Right ventricle myocardium superior (tissue), 1 donor: ENCODE results near the gene SFTPD. TPM values are rescaled to one million over a fixed set of nuclear protein-coding genes. Genes with fewer than 3 reads are reported as not detected.
"Not testable (repeated sequence)": the region's sequence is repeated elsewhere in the genome, so short reads cannot be mapped to it uniquely, and the experiment has no call there.

Source experiments
- ATAC-seq: fragments of 200-7000 bp; cut with Tn5 transposase; one replicate; pipeline ENCODE4 v1.9.1; 2020; ENCODE audit warnings: mild to moderate bottlenecking; ENCODE audit not compliant: poor library complexity
- DNase-seq: peaks from one replicate; pipeline ENCODE4 v3.0.0-alpha.2; 2020
- intact Hi-C: fragments of 100-400 bp; cut with DNase I; formaldehyde crosslinking; loops from one replicate; pipeline ENCODE4 v1.11.2; 2022
- total RNA-seq: library from RNA; stranded (reverse); fragmentation: NEBNext Ultra II Directional; extraction: Animal tissue kit (Norgen Biotek cat#: 25700); gene quantifications from one replicate; pipeline ENCODE4 v1.2.1, GENCODE V29; 2021
- donor health status: DM: no; HTN: yes; CAD: no; lungs with severe emphysema.

SFTPD gene
- total RNA-seq, 1 donor from 2014 or later: 0.81 TPM

DNA sequence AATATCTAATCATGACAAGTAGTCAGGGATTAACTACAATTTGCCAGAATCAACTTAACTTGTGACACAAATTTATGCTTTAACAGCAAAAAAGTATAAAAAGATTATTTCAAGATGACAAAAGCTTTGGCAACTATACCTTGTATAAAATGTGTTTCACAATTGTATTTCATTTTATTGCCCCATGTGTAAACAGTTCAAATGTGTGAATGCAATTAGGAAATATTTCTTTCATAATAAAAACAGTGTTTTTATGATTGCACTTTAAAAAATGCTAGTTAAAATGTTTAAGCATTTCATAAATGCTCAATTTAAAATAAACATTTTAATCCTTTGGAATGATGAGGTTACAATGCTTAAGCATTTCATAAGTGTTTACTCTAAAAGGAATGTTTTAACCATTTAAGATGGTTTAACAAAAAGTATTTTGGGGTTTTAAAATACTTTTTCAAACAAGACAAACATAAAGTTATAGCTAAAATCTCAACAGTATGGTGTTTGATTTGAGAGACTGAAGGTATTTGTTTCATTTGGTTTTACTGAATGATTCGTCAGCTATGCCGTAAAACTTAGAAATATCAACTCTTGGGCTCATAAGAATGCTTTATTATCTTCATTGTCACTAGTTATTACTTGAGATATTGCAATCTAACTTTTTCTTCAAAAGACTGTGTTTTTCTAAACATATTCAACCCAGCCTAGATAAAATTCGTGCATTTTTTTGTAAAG, 50.1 kb downstream of the SFTPD start:
- intact Hi-C loops: no loop called here
- DNase-seq: no peak
- no peak for ATAC-seq

DNA sequence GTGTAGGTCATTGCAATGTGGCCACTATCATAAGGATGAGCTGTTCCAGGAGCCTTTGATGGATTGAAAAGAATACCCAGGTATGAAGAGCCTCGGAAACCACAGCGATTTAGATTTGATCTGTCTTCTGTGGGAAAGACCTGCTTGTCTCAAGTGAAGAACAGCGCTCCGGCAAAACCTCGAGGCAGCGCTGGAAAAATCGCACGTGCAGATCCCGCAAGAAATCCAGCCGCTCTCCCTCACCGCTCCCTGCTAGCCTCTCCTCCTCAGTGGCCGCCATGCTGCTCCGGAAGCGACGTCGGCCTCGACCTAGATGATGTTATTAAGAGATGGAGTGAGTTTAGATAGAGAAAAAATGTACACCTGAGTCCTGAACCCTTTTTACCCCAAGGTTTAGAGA, 56.0 kb downstream of the SFTPD start:
- DNase-seq, intact Hi-C loops, ATAC-seq: not testable (repeated sequence)

DNA sequence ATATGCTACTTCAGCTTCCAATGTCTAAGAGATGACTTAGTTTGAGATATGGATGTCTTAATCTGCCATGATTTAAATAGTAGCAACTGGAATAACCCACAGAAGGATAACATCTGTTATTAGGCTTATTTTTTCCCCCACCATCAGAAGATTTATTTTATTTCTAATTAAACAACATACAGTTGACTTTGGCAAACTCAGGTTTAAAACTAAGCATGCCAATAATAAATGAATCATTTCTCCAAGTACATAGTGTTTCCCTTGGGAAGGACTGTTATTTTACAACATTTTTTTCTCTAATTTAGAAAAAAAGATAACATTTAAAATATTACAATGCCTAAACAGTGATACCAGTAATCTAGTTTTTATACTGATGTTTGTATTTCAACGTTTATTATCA, 58.4 kb downstream of the SFTPD start:
- DNase-seq: no peak
- intact Hi-C loops: no loop called here

DNA sequence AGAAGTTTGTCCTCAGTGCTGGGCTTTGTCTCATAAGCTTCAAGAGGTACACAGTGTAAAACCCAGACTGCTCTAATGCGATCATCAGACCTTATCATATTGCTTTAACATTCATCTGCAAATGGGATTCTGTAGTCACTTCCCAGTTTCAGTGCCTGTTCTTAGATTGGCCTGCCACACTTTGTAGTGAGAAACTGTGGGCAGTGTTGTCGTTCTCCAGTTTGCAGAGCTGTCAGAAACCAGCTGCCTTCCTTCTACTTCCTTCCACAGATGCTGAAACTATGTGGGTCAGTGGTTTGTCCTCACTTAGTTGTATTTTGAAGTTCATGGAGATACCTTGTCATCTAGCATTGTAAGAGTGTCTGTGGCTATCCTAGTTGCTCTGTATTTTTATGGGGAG, 59.9 kb downstream of the SFTPD start:
- DNase-seq, intact Hi-C loops, ATAC-seq: not testable (repeated sequence)

More for the DNA sequence above, 58.4 kb downstream of the SFTPD start:
- no peak for ATAC-seq

Other genes starting within 250 kb of the SFTPD start
- gene NUTM2B, start 245.9 kb downstream of the SFTPD start, total RNA-seq: 1.2 TPM
- not detected for gene NUTM2E, start 122.4 kb downstream of the SFTPD start, total RNA-seq
- 7.6 TPM for gene TMEM254, start 129.6 kb upstream of the SFTPD start, total RNA-seq
- gene PLAC9, start 183.6 kb upstream of the SFTPD start, total RNA-seq: 29.1 TPM